Trophoblast cell (in vitro differentiated cells and primary cell): ENCODE results near the gene MYOZ3.
A peak's percentile ranks its signal among the peaks of the same experiment; 100 is the strongest.

Source experiments
- DNase-seq, 2 donors: peaks; one replicate each; pipeline ENCODE4 v3.0.0-alpha.2; 2016
- H2AFZ ChIP-seq: 2 replicates; pipeline ENCODE4 v1.6.1; 2013; ENCODE audit warnings: low read length, moderate library complexity, mild to moderate bottlenecking; ENCODE audit not compliant: insufficient read depth, poor library complexity
- H2AK5ac ChIP-seq: 2 replicates; pipeline ENCODE4 v1.6.1; 2013; ENCODE audit warnings: mild to moderate bottlenecking, low read length
- H2BK120ac ChIP-seq: 2 replicates; pipeline ENCODE4 v1.6.1; 2013; ENCODE audit warnings: low read length, mild to moderate bottlenecking, moderate library complexity; ENCODE audit not compliant: insufficient read depth, poor library complexity
- H2BK12ac ChIP-seq: 2 replicates; pipeline ENCODE4 v1.6.1; 2013; ENCODE audit warnings: mild to moderate bottlenecking, low read length, moderate library complexity
- H2BK5ac ChIP-seq: 2 replicates; pipeline ENCODE4 v1.6.1; 2013; ENCODE audit warnings: low read length, low read depth, moderate library complexity, mild to moderate bottlenecking; ENCODE audit not compliant: poor library complexity
- H3K14ac ChIP-seq: 2 replicates; pipeline ENCODE4 v1.6.1; 2013; ENCODE audit warnings: mild to moderate bottlenecking, low read length
- H3K18ac ChIP-seq: 2 replicates; pipeline ENCODE4 v1.6.1; 2013; ENCODE audit warnings: mild to moderate bottlenecking, low read length
- H3K23ac ChIP-seq: 2 replicates; pipeline ENCODE4 v1.6.1; 2013; ENCODE audit warnings: low read length
- H3K27ac ChIP-seq: 2 replicates; pipeline ENCODE4 v1.5.1; 2013; ENCODE audit warnings: low read depth, mild to moderate bottlenecking, inconsistent platforms, low read length, moderate library complexity
- H3K27me3 ChIP-seq: 2 replicates; pipeline ENCODE4 v1.6.1; 2013; ENCODE audit warnings: inconsistent platforms, mild to moderate bottlenecking, low read length, moderate library complexity; ENCODE audit not compliant: insufficient read depth
- H3K36me3 ChIP-seq, 2 experiments: 1 replicate in 1 of 2; 2 replicates in 1 of 2; pipeline ENCODE4 v1.6.1; 2013; ENCODE audit warnings: low read length in 2 of 2, mild to moderate bottlenecking in 2 of 2, moderate library complexity in 1 of 2; ENCODE audit not compliant: insufficient read depth in 2 of 2, control insufficient read depth in 1 of 2
- H3K4ac ChIP-seq: 2 replicates; pipeline ENCODE4 v1.6.1; 2013; ENCODE audit warnings: low read depth, mild to moderate bottlenecking, low read length, moderate library complexity
- H3K4me1 ChIP-seq, 2 experiments: 1 replicate in 1 of 2; 2 replicates in 1 of 2; pipeline ENCODE4 v1.6.1; 2013; ENCODE audit warnings: low read length in 2 of 2, mild to moderate bottlenecking in 2 of 2, moderate library complexity in 1 of 2; ENCODE audit not compliant: insufficient read depth in 2 of 2, control insufficient read depth in 1 of 2
- H3K4me2 ChIP-seq: 2 replicates; pipeline ENCODE4 v1.6.1; 2013; ENCODE audit warnings: inconsistent platforms, mild to moderate bottlenecking, low read length, moderate library complexity
- H3K4me3 ChIP-seq: 2 replicates; pipeline ENCODE4 v1.5.1; 2013; ENCODE audit warnings: mild to moderate bottlenecking, low read depth, low read length, inconsistent platforms
- H3K79me1 ChIP-seq: one replicate; pipeline ENCODE4 v1.6.1; 2013; ENCODE audit warnings: low read length
- H3K79me2 ChIP-seq: 2 replicates; pipeline ENCODE4 v1.6.1; 2013; ENCODE audit warnings: low read length, mild to moderate bottlenecking; ENCODE audit not compliant: control insufficient read depth, insufficient read depth, poor library complexity
- H3K9ac ChIP-seq: 2 replicates; pipeline ENCODE4 v1.6.1; 2013; ENCODE audit warnings: mild to moderate bottlenecking, low read length
- H3K9me3 ChIP-seq: 2 replicates; pipeline ENCODE4 v1.6.1; 2013; ENCODE audit warnings: low read depth, mild to moderate bottlenecking, control low read depth, inconsistent platforms, low read length; ENCODE audit not compliant: insufficient read depth
- H4K12ac ChIP-seq: 2 replicates; pipeline ENCODE4 v1.6.1; 2013; ENCODE audit warnings: low read depth, mild to moderate bottlenecking, low read length, moderate library complexity
- H4K8ac ChIP-seq: 2 replicates; pipeline ENCODE4 v1.6.1; 2013; ENCODE audit warnings: low read depth, mild to moderate bottlenecking, low read length, moderate library complexity
- H4K91ac ChIP-seq: one replicate; pipeline ENCODE4 v1.6.1; 2013; ENCODE audit warnings: low read depth, mild to moderate bottlenecking, low read length, moderate library complexity
- WGBS: extraction: QIAGEN DNeasy Blood & Tissue Kit; methylation state at CpG from one replicate; pipeline ENCODE4 v1.1.7; 2013; ENCODE audit warnings: missing lambda C conversion rate; ENCODE audit not compliant: insufficient read length, insufficient coverage; ENCODE audit errors: extremely low coverage; 5-methylcytosine and 5-hydroxymethylcytosine counted together

The MYOZ3 gene

DNA sequence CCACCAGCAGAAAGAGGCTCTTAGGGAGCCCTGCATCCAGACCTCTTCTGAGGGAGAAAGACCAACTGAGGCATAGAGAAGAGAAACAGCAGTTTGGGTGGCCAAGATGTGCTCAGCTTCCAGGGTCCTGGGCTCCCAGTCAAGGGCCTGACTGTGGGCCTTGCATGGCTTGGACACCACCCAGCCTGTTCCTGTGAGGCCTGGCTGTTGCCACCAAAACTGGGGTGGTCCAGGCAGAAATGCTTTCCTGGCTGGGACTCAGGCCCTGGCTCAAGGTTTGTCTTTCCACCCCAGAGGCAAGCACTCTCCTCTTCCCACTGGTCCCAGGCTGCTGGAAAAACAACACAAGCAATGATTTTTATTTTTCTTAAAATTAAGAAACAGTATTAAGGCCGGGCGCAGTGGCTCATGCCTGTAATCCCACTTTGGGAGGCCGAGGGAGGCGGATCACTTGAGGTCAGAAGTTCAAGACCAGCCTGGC, 13.3 kb downstream of the MYOZ3 start:
- peaks cover 7 to 13% of the 10 kb centered on the region in 2 experiments for H3K36me3 ChIP-seq
- H3K4me2 ChIP-seq: peak overlapping the region; percentile 2
- H4K91ac ChIP-seq: peak overlapping the region; percentile 79
- no peaks in the 10 kb centered on the region for H3K9me3 ChIP-seq
- H3K79me2 ChIP-seq: peaks cover 11% of the 10 kb centered on the region
- H2BK120ac ChIP-seq: peak overlapping the region; percentile 48
- no peak overlapping the region for H3K4me3 ChIP-seq
- H3K18ac ChIP-seq: peak overlapping the region; percentile 73
- H3K4me1 ChIP-seq: peaks cover 16 to 31% of the 10 kb centered on the region in 2 experiments
- no CpG with 5 or more reads among the region's 4 CpGs for WGBS
- H3K9ac ChIP-seq: no peak overlapping the region
- peak overlapping the region; percentile 87 for H3K14ac ChIP-seq
- no peak overlapping the region for H3K23ac ChIP-seq
- peak overlapping the region; percentile 87 for H2BK12ac ChIP-seq
- no peak overlapping the region for H3K4ac ChIP-seq
- peak overlapping the region; percentile 58 for H2BK5ac ChIP-seq
- peak overlapping the region; percentile 88 for H3K27ac ChIP-seq
- H2AFZ ChIP-seq: peak overlapping the region; percentile 15
- peak overlapping the region; percentile 57 for H4K8ac ChIP-seq
- peak overlapping the region; percentile 28 for H4K12ac ChIP-seq
- DNase-seq: no peak
- no peaks in the 10 kb centered on the region for H3K27me3 ChIP-seq
- H3K79me1 ChIP-seq: peaks cover 24% of the 10 kb centered on the region
- H2AK5ac ChIP-seq: peak overlapping the region; percentile 20

DNA sequence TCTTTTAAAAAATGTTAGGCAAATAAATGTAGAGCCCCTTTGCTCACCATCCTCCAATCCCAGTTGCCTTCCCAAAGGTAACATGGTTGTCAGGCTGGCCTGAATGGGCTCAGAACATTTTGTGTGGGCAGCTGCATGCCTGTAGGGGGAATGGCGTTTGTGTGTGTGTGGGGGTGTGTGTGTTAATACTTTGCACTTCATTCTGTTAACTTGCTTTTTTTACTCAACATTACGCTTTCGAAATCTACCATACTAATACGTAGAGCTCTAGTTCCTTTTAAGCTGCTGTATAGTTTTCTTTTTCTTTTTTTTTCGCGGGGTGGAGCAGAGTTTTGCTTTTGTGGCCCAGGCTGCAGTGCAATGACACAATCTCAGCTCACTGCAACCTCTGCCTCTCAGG, 14.0 kb downstream of the MYOZ3 start:
- H3K27me3 ChIP-seq: no peaks in the 10 kb centered on the region
- H3K27ac ChIP-seq: no peak overlapping the region
- no peaks in the 10 kb centered on the region for H3K9me3 ChIP-seq
- no peak overlapping the region for H2BK12ac ChIP-seq
- H2BK120ac ChIP-seq: no peak overlapping the region
- no peak overlapping the region for H3K14ac ChIP-seq
- no CpG with 5 or more reads among the region's 6 CpGs for WGBS
- H3K79me1 ChIP-seq: peaks cover 24% of the 10 kb centered on the region
- H3K18ac ChIP-seq: no peak overlapping the region
- H3K23ac ChIP-seq: no peak overlapping the region
- no peak overlapping the region for H4K91ac ChIP-seq
- H4K12ac ChIP-seq: no peak overlapping the region
- no peak overlapping the region for H3K4me2 ChIP-seq
- peaks cover 7 to 13% of the 10 kb centered on the region in 2 experiments for H3K36me3 ChIP-seq
- no peak overlapping the region for H2AFZ ChIP-seq
- no peak overlapping the region for H3K4me3 ChIP-seq
- no peak for DNase-seq
- no peak overlapping the region for H3K9ac ChIP-seq
- no peak overlapping the region for H3K4ac ChIP-seq
- H2BK5ac ChIP-seq: no peak overlapping the region
- no peak overlapping the region for H2AK5ac ChIP-seq
- H3K79me2 ChIP-seq: peaks cover 11% of the 10 kb centered on the region
- H4K8ac ChIP-seq: no peak overlapping the region
- peaks cover 16 to 31% of the 10 kb centered on the region in 2 experiments for H3K4me1 ChIP-seq

DNA sequence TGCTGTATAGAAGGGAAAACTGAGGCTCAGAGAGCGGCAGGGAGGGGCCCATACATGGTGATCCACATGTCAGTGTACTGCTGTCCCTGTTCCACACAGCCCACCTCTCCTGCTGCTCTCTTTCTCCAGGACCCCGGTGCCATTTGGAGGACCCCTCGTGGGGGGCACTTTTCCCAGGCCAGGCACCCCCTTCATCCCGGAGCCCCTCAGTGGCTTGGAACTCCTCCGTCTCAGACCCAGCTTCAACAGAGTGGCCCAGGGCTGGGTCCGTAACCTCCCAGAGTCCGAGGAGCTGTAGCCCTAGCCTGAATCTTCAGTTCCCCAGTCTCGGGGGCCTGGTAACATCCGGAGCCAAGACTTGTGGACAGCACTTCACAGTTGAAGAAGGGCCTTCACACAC, 15.5 kb downstream of the MYOZ3 start:
- Histone ChIP-seq H2AK5ac (no peak overlapping the region), H3K14ac (no peak overlapping the region), H4K91ac (no peak overlapping the region), H3K4me2 (no peak overlapping the region), H3K4ac (no peak overlapping the region), H3K79me1 (peaks cover 22% of the 10 kb centered on the region), H3K79me2 (peaks cover 11% of the 10 kb centered on the region), H2BK12ac (no peak overlapping the region), H4K12ac (no peak overlapping the region), H3K4me1 (peaks cover 13 to 20% of the 10 kb centered on the region in 2 experiments), H3K9ac (no peak overlapping the region), H3K23ac (no peak overlapping the region), H3K18ac (no peak overlapping the region), H2BK120ac (no peak overlapping the region), H4K8ac (no peak overlapping the region), H3K36me3 (peaks cover 7 to 13% of the 10 kb centered on the region in 2 experiments), H3K27ac (no peak overlapping the region), H3K9me3 (no peaks in the 10 kb centered on the region), H3K4me3 (no peak overlapping the region), H3K27me3 (no peaks in the 10 kb centered on the region), H2BK5ac (no peak overlapping the region), H2AFZ (no peak overlapping the region)
- no peak for DNase-seq
- no CpG with 5 or more reads among the region's 9 CpGs for WGBS

DNA sequence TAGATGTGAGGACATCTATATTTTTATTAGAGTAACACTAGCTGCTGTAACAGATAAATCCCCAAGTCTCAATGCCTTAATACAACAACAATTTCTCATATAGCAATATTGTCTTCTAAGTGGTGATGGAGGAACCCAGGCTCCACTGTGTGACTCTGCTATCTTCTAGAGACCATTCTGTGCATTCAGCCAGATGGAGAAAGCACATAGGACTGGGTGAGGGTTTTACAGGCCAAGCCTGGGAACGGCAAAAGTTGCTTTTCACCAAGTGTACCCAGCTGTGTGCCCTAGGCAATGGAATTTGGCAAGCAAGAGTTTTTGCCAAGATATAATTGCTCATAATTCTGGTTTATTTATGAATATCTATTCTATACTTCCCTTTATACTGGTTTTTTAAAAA, 28.1 kb downstream of the MYOZ3 start:
- Histone ChIP-seq H4K91ac (no peak overlapping the region), H2AK5ac (no peak overlapping the region), H4K8ac (no peak overlapping the region), H3K4me1 (no peaks in the 10 kb centered on the region), H3K27me3 (no peaks in the 10 kb centered on the region), H2BK120ac (no peak overlapping the region), H3K79me1 (no peaks in the 10 kb centered on the region), H3K4me2 (no peak overlapping the region), H3K4me3 (no peak overlapping the region), H3K23ac (no peak overlapping the region), H2AFZ (no peak overlapping the region), H3K36me3 (peaks cover 11 to 29% of the 10 kb centered on the region in 2 experiments), H3K27ac (no peak overlapping the region), H3K9me3 (no peaks in the 10 kb centered on the region), H2BK12ac (no peak overlapping the region), H3K9ac (no peak overlapping the region), H3K79me2 (no peaks in the 10 kb centered on the region), H3K18ac (no peak overlapping the region), H3K4ac (no peak overlapping the region), H4K12ac (no peak overlapping the region), H2BK5ac (no peak overlapping the region), H3K14ac (no peak overlapping the region)
- no peak for DNase-seq
- WGBS: no CpG with 5 or more reads among the region's 1 CpG
